ENCODE results near the gene COG4.
A peak's percentile ranks its signal among the peaks of the same experiment; 100 is the strongest.

COG4 gene

DNA sequence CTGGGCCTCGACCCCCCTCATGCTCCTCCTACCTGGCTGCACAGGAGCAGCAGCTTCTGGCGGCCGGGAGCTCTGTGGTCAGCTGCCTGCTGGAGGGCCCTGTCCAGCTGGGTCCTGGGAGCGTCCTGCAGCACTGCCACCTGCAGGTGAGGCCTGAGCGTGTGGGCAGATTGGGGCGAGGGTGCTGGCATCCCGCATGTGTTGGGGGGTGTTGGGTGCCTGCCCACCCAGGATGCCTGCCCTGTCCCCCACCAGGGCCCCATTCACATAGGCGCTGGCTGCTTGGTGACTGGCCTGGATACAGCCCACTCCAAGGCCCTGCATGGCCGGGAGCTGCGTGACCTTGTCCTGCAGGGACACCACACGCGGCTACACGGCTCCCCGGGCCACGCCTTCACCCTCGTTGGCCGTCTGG lies 52.4 kb downstream of the COG4 start:
- TF ChIP-seq, protein P1, sequence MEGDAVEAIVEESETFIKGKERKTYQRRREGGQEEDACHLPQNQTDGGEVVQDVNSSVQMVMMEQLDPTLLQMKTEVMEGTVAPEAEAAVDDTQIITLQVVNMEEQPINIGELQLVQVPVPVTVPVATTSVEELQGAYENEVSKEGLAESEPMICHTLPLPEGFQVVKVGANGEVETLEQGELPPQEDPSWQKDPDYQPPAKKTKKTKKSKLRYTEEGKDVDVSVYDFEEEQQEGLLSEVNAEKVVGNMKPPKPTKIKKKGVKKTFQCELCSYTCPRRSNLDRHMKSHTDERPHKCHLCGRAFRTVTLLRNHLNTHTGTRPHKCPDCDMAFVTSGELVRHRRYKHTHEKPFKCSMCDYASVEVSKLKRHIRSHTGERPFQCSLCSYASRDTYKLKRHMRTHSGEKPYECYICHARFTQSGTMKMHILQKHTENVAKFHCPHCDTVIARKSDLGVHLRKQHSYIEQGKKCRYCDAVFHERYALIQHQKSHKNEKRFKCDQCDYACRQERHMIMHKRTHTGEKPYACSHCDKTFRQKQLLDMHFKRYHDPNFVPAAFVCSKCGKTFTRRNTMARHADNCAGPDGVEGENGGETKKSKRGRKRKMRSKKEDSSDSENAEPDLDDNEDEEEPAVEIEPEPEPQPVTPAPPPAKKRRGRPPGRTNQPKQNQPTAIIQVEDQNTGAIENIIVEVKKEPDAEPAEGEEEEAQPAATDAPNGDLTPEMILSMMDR (IDR thresholded peaks at IDR 0.05; ENCODE audit: extremely low read depth, insufficient read depth, missing control alignments): peak; percentile 31
- DNase-seq (ENCODE audit: low spot score): no peak
- in situ Hi-C loops (cut with MboI; ENCODE audit: low pct_unique_long_range_greater_than_20kb, low sequenced_read_pairs, unreplicated experiment): no loop called here

DNA sequence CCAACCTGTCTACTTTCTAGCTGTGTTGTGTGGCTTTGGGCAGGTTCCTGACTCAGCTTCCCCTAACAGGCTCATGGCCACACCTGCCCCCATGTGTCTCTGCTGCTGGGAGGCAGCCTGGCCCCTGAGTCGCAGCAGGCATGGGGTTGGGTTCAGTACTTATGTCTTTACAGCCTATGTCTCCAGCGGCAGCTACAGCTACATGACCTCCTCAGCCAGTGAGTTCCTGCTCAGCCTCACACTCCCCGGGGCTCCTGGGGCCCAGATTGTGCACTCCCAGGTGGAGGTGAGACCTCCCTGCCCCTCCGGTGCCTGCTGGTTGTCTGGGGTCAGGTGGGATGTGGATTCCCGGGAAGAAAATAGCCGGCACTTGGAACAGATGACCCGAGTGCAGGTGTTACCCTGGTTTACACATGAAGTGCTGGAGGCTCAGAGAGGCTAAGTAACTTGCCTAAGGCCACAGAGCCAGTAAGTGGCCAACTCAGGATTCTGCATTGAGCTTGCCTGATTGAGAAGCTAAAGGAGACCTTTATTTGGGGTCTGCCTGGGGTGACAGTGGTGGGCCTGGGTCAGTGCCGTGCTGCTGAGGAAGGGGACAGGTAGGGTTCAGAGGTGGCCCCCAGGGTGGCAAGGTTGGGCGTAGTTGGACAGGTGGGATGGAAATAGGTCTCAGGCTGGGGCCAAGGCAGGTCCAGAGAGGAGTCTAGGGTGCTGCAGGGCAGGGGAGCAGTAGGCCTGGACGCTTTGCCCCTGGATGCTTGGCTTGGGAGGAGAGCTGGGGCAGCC lies 53.0 kb downstream of the COG4 start:
- in situ Hi-C loops (cut with MboI; ENCODE audit: low pct_unique_long_range_greater_than_20kb, low sequenced_read_pairs, unreplicated experiment): no loop called here
- TF ChIP-seq, protein P1 (IDR thresholded peaks at IDR 0.05; ENCODE audit: extremely low read depth, insufficient read depth, missing control alignments): no peak
- no peak for DNase-seq (ENCODE audit: low spot score)

DNA sequence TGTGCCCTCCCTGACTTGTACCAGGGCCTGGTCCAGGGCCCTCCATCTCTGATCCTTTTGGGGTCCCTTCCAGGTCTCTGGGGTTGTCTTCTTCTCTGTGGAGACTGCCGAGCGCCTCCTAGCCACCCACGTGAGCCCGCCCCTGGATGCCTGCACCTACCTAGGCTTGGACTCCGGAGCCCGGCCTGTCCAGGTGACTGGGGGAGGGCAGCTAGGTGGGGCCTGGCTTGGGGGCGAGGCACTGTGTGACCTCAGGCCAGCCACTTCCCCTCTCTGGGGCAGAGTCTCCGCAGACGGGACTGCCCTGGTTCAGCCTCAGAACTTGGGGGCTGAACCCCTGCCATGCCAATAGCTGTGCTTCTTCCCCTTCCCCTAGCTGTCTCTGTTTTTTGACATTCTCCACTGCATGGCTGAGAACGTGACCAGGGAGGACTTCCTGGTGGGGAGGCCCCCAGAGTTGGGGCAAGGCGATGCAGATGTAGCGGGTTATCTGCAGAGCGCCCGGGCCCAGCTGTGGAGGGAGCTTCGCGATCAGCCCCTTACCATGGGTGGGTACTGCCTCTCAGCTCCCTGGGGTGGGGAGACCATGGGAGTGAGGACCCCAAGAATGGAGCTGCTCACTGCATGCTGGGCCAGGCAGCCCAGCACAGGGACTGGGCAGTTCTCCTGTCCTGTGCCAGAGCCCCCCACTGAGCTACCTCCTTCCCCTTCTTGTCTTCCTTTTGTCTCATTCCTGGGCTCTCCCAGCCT lies 54.4 kb downstream of the COG4 start:
- DNase-seq (ENCODE audit: low spot score): no peak
- TF ChIP-seq, protein P1 (IDR thresholded peaks at IDR 0.05; ENCODE audit: extremely low read depth, insufficient read depth, missing control alignments): no peak
- in situ Hi-C loops (cut with MboI; ENCODE audit: low pct_unique_long_range_greater_than_20kb, low sequenced_read_pairs, unreplicated experiment): no loop called here

DNA sequence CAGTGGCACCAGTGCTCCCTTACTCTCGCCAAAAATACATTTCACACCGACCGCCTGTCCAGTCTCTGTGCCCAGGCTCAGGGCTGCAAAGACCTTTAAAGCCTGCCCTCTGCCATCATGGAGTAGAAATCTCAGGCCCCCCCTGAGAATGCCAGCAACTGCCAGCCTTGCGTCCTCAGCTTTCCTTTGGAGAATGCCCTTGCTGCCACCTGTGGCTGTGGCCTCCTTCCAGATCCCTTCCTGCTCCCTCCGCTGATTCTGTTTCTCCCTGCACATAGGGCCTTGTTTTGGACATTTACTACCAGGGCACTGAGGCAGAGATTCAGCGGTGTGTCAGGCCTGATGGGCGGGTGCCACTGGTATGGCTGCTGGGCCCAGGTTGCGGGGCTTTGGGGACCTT lies 55.7 kb downstream of the COG4 start:
- TF ChIP-seq, protein P1 (IDR thresholded peaks at IDR 0.05; ENCODE audit: extremely low read depth, insufficient read depth, missing control alignments): no peak
- DNase-seq (ENCODE audit: low spot score): no peak
- in situ Hi-C loops (cut with MboI; ENCODE audit: low pct_unique_long_range_greater_than_20kb, low sequenced_read_pairs, unreplicated experiment): no loop called here

DNA sequence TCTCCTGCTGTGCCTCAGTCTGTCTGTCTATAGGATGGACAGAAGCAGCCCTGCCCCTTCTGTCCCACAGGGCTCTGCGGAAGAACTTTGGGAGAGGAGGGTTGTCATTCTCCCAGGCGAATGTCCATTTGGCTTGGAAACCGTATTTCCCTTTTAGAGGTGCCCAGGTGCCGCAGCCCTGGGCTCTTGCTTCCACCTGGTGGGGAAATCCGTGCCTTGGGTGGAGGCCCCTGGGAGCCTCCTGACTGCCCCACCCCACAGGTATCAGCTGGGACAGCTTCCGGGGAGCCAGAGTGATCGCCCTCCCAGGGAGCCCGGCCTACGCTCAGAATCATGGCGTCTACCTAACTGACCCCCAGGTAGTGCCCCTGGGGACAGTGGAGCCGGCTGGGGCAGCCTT lies 56.2 kb downstream of the COG4 start:
- DNase-seq (ENCODE audit: low spot score): no peak
- in situ Hi-C loops (cut with MboI; ENCODE audit: low pct_unique_long_range_greater_than_20kb, low sequenced_read_pairs, unreplicated experiment): no loop called here
- TF ChIP-seq, protein P1 (IDR thresholded peaks at IDR 0.05; ENCODE audit: extremely low read depth, insufficient read depth, missing control alignments): no peak

DNA sequence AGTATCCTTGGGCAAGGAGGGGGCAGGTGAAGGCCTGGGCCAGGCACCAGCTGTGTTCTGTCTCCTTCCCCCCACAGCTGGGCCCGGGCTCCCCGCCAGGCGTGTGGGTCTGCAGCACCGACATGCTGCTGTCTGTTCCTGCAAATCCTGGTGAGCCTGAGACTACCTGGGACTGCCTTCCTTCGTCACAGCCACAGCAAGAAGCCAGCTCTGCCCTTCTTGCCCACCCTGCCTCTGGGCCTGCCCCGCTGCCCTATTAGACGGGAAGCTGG lies 56.6 kb downstream of the COG4 start:
- no peak for DNase-seq (ENCODE audit: low spot score)
- in situ Hi-C loops (cut with MboI; ENCODE audit: low pct_unique_long_range_greater_than_20kb, low sequenced_read_pairs, unreplicated experiment): no loop called here

More for the DNA sequence above, 56.6 kb downstream of the COG4 start:
- TF ChIP-seq, protein P1 (IDR thresholded peaks at IDR 0.05; ENCODE audit: extremely low read depth, insufficient read depth, missing control alignments): no peak

All from GM13977 (cell line).